Naive B cell (primary cell): ENCODE measurements around the gene MYPOP. TPM values are rescaled to one million over a fixed set of nuclear protein-coding genes. Genes with fewer than 3 reads are reported as not detected.

ENCODE experiments used
- ATAC-seq, 2 donors: fragments of 150-1000 bp; cut with Tn5 transposase; 2 replicates each; pipeline ENCODE4 v1.10.0; 2021; ENCODE audit warnings: low read depth in 2 of 2, mild to moderate bottlenecking in 2 of 2, moderate library complexity in 2 of 2
- DNase-seq: peaks from one replicate; pipeline ENCODE4 v3.0.0; 2022
- H3K27ac Mint-ChIP-seq, 6 donors: one replicate each; pipeline ENCODE4 v1.8.0; 2020 to 2022; ENCODE audit warnings: mild to moderate bottlenecking in 6 of 6, mixed read lengths in 6 of 6, moderate library complexity in 5 of 6, inconsistent platforms in 2 of 6
- H3K27me3 Mint-ChIP-seq, 3 donors: one replicate each; pipeline ENCODE4 v1.8.0; 2021 to 2022; ENCODE audit warnings: mixed read lengths in 3 of 3, mild to moderate bottlenecking in 1 of 3
- H3K36me3 Mint-ChIP-seq, 2 donors: one replicate each; pipeline ENCODE4 v1.8.0; 2020 to 2022; ENCODE audit warnings: mixed read lengths in 2 of 2, inconsistent platforms in 1 of 2, mild to moderate bottlenecking in 1 of 2
- H3K4me1 Mint-ChIP-seq, 3 donors: one replicate each; pipeline ENCODE4 v1.8.0; 2020 to 2022; ENCODE audit warnings: mixed read lengths in 3 of 3, inconsistent platforms in 1 of 3, mild to moderate bottlenecking in 1 of 3, moderate library complexity in 1 of 3
- H3K4me3 Mint-ChIP-seq, 8 donors: one replicate each; pipeline ENCODE4 v1.8.0; 2020 to 2022; ENCODE audit warnings: mild to moderate bottlenecking in 8 of 8, mixed read lengths in 8 of 8, moderate library complexity in 8 of 8, inconsistent platforms in 2 of 8
- H3K9me3 Mint-ChIP-seq, 7 donors: one replicate each; pipeline ENCODE4 v1.8.0; 2020 to 2022; ENCODE audit warnings: mixed read lengths in 7 of 7, mild to moderate bottlenecking in 5 of 7, inconsistent platforms in 2 of 7, moderate library complexity in 1 of 7
- polyA plus RNA-seq, 6 donors: library from polyadenylated mRNA; unstranded; fragments of 300-500 nt; fragmentation: Illumina TruSeq; gene quantifications; one replicate each; pipeline ENCODE4 v1.2.3, GENCODE V29; 2021; ENCODE audit warnings: low read depth in 6 of 6

Gene MYPOP
- polyA plus RNA-seq, 6 donors from 2014 or later = 0.15 to 0.30 (median 0.28) TPM; not detected in 2

DNA sequence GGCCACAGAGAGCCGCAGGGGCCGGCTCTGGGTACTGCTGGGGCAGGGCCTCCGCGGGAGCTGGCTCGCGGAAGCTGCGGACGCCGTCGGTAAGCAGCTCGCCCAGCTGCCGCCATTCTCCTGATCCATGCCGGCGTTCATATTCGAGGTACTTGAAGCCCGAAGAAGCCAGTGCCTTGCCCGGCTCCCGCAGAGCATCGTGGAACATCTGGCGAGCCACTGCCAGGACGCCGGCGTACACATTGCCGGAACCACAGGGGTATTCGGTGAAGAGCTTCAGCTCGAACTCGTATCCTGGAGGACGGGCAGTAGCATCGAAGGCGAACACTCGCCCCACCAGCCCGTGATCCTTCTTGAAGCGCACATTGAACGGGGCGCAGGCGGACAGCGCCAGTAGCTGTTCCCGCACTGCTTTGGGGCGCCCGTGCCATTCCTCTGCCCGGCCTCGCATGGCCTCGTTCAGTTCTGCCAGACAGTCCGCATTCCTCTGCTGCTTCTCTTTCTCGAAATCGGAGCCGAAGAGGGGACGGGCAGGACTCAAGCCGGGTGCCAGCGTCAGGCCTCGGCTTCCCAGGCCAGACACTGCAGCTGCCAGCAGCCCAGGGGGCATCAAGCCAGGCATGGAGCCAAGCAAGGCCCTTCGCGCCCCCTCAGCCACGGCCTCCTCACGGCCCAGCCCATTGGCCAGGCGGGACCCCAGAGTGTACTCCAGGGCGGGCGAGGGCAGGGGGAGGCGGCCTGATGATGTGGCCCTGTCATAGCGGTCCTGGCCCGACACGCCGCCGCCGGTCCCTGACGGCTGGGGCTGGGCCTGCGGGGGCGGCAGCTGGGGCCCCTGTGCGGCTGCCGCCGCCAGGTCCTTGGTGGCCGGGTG, 17.5 kb downstream of the MYPOP start:
- H3K36me3 Mint-ChIP-seq = peaks cover 0 to 7% of the 10 kb centered on the region in 2 donors
- H3K4me3 Mint-ChIP-seq = peak overlapping the region; percentile 48 to 96 (median 54)
- peaks cover 0 to 11% (median 3%) of the 10 kb centered on the region in 3 donors for H3K27me3 Mint-ChIP-seq
- H3K9me3 Mint-ChIP-seq = no peaks in the 10 kb centered on the region
- no peak for DNase-seq
- no peak for ATAC-seq
- peaks cover 18 to 33% (median 22%) of the 10 kb centered on the region in 3 donors for H3K4me1 Mint-ChIP-seq
- H3K27ac Mint-ChIP-seq = peak overlapping the region in 2 of 6 donors; percentile 49 to 60

DNA sequence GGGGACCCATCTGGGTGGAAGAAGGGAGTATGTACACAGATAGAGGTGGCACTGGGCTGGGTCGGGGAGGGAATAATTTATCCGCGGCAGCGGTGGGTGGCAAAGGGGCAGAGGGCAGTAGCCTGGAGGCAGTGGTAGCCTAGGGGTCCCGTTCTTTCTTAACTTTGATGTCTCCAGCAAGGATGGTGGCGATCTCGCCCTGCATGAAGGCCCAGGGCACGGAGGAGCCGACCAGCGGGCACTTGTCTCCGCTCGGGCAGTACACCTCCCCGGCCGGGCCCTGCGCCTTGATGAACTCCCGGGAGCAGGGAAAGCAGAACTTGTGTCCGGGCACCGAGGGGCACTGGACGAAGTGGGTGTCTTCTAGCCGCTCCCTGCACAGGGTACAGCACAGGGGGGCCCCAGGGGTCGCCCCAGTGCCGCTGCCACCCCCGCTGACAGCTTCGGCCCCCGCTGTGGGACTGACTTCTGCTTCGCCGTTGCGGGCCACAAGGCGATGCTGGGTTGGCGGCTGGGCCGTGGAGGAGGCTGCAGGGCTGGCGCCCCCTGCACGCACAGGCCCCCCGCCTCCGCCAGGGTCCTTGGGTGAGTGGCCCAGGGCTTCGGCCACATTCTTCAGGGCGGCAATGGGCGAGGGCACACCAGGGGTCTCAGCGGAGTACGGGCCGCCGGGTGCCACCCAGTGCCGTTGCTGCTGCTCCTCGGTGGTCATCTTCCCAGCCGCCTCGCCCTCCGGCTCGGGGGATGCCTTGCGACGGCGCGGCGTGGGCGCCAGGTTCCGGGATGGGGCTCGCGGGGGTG, 18.3 kb downstream of the MYPOP start:
- peaks cover 0 to 7% of the 10 kb centered on the region in 2 donors for H3K36me3 Mint-ChIP-seq
- peak overlapping the region in 7 of 8 donors; percentile 29 to 88 (median 82) for H3K4me3 Mint-ChIP-seq
- ATAC-seq (no peak), DNase-seq (no peak)
- peaks cover 18 to 33% (median 22%) of the 10 kb centered on the region in 3 donors for H3K4me1 Mint-ChIP-seq
- no peak overlapping the region for H3K27ac Mint-ChIP-seq
- H3K9me3 Mint-ChIP-seq = no peaks in the 10 kb centered on the region
- peaks cover under 1 to 15% (median 3%) of the 10 kb centered on the region in 3 donors for H3K27me3 Mint-ChIP-seq

DNA sequence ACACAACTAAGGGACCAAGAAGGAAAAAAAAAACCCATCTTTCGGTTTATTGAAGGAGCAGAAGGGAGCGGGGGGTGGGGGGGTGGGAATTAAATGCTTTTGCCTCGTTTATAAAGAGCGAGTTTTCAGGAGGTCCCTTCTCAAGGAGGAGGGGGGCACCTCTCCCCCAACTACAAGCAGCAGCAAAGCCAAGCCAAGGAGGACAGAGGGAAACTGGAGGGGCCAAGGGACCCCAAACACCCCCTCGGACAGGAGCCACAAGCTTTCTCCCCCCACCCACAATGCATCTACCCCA, 18.9 kb downstream of the MYPOP start:
- DNase-seq (no peak), ATAC-seq (no peak)
- peaks cover 18 to 33% (median 22%) of the 10 kb centered on the region in 3 donors for H3K4me1 Mint-ChIP-seq
- peaks cover 0 to 7% of the 10 kb centered on the region in 2 donors for H3K36me3 Mint-ChIP-seq
- H3K27me3 Mint-ChIP-seq = peaks cover 6 to 21% (median 7%) of the 10 kb centered on the region in 3 donors
- H3K4me3 Mint-ChIP-seq = peak overlapping the region; percentile 70 to 88 (median 84)
- H3K27ac Mint-ChIP-seq = peak overlapping the region in 3 of 6 donors; percentile 33 to 96 (median 85)
- peaks cover 0 to 2% (median 0%) of the 10 kb centered on the region in 7 donors for H3K9me3 Mint-ChIP-seq

DNA sequence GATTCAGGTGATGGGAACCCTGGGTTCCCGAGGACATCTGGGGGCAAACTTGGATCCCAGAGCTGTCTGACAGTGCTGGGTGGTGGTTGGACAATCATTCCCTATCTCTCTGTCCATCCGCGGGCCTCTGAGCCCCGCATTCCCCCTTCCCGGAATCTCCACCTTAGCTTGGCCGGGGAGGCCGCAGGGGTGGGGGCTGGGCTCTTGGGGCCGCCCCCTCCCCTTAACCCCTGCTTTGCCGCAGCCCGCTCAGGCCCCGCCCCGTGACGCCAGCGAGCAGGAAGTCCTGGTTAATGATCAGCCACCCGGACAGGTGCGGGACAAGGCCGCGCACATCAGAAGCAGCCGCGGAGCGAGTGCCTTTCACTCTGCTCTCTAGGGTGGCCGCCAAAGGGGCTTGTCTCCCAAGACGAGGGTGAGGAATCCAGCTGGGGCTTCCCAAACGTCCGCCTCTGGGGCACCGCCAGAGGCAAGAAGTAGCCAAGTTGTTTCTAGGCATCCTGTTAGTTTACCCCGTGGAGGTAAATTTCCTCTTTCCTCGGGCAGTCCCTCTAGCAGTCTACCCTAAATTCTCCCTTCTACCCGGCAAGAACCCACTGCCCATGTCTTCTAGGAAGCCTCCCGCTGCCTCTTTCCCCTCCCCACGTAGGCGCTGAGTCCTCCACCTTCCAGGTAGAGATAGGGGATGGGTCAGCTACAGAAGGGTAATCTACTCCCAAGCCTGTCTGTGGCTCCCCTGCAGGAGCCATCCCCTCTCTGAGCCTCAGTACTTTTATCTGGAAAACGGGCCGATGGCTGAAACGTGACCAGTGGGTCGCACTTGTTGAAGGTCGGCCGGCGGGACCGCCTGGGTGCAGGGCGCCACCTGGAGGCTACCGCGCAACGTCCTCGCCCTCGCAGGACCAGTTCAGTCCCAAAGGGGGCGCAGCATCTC, 19.5 kb downstream of the MYPOP start:
- peaks cover 12 to 27% (median 12%) of the 10 kb centered on the region in 3 donors for H3K27me3 Mint-ChIP-seq

DNA sequence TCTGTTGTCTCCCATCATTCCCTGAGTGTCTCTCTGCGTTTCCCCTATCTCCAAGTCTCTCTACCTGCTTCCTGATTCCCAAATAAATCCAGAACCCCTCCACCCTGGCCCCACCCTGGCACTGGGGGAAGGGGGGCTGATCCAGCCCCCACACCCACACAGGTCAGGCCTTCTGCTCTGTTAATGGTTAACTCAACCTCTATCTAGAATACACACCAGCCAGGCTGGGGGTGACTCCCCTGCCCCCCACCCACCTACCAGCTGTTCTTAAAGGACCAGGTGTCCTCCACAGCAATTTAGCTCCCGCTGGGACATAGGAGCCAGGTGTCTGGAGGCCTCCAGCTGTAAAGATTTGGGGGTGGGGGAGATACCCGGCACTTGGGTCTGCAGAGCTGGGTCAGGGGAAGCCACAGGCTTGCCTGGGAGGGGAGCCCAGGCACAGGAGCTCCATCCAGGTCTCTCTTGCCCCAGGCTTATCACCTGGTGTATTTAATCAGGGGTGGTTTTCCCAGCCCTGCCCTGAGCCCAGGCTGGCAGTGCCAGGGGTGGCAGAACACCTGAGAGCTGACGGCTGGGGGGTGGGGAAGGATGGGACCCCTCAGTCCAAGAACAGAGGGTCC, 20.4 kb downstream of the MYPOP start:
- no peak for DNase-seq
- H3K27ac Mint-ChIP-seq = peak overlapping the region in 1 of 6 donors; percentile 79
- peaks cover 0 to 7% of the 10 kb centered on the region in 2 donors for H3K36me3 Mint-ChIP-seq
- peaks cover 15 to 36% (median 21%) of the 10 kb centered on the region in 3 donors for H3K27me3 Mint-ChIP-seq
- ATAC-seq = no peak
- H3K4me3 Mint-ChIP-seq = peak overlapping the region in 2 of 8 donors; percentile 37 to 40
- peaks cover 22 to 39% (median 22%) of the 10 kb centered on the region in 3 donors for H3K4me1 Mint-ChIP-seq
- peaks cover 0 to 2% (median 0%) of the 10 kb centered on the region in 7 donors for H3K9me3 Mint-ChIP-seq

More for the DNA sequence above, 19.5 kb downstream of the MYPOP start:
- ATAC-seq = peak; percentile 14 to 18
- peaks cover 0 to 2% (median 0%) of the 10 kb centered on the region in 7 donors for H3K9me3 Mint-ChIP-seq
- peaks cover 19 to 35% (median 22%) of the 10 kb centered on the region in 3 donors for H3K4me1 Mint-ChIP-seq
- DNase-seq = peak; percentile 75
- H3K27ac Mint-ChIP-seq = peak overlapping the region in 3 of 6 donors; percentile 33 to 96 (median 85)
- H3K4me3 Mint-ChIP-seq = peak overlapping the region; percentile 70 to 88 (median 84)
- peaks cover 0 to 7% of the 10 kb centered on the region in 2 donors for H3K36me3 Mint-ChIP-seq

DNA sequence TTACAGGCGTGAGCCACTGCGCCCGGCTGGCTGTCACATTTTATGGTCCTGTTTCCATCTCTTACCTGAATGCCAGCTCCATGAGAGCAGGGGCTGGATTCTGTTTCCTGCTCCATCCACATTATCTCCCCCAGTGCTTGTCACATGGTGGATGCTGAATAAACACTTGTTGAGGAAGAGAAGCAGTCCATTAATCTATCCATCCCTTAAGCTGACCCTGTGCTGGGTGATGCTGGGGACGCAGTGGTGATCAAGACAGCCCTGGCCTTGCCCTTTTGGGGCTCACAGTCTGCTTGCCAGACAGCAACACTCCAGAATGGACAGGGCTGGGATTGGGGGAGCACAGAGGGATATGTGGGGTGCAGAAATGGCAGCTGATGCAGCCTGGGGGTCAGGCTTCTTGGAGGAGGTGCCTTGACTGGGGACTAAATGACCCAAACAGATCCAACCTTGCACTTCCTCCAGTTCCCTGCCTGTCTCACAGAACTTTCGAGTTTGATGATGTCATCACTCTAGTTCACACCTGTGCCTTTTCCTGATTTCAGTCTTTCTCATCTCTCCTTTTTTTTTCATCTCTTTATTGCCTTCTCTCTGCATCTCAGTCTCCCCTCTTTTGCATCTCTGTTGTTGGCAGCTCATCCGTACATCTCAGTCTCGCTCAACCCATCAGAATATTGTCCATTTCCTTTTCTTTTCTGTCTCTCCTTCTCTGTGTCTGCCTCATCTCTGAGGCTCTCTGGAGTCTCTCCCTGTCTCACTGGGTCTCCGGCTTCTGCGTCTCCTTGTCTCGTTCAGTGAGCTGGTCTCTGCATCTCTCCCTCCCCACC, 21.1 kb downstream of the MYPOP start:
- no peak for DNase-seq
- Mint-ChIP-seq H3K4me1 (peaks cover 19 to 33% (median 24%) of the 10 kb centered on the region in 3 donors), H3K9me3 (peaks cover 0 to 2% (median 0%) of the 10 kb centered on the region in 7 donors), H3K36me3 (peaks cover 0 to 7% of the 10 kb centered on the region in 2 donors), H3K27ac (peak overlapping the region in 1 of 6 donors; percentile 79), H3K27me3 (peaks cover 18 to 41% (median 25%) of the 10 kb centered on the region in 3 donors), H3K4me3 (peak overlapping the region in 2 of 8 donors; percentile 37 to 40)
- ATAC-seq = no peak

DNA sequence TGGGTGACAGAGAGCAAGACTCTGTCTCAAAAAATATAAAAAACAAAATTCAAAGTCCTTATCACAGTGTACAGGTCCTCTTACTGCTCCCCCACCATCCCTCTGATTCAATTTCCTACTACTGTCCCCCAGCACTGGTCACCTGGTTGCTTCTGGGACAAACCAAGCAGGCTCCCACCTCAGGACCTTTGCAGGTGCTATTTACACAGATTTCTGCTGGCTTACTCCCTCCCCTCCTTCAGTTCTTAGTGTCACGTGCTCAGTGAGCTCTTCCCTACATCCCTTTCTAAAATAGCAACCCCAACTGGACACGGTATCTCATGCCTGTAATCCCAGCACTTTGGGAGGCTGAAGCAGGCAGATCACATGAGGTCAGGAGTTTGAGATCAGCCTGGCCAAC, 22.4 kb downstream of the MYPOP start:
- Mint-ChIP-seq H3K27ac (peak overlapping the region in 1 of 6 donors; percentile 13), H3K27me3 (peaks cover 28 to 54% (median 38%) of the 10 kb centered on the region in 3 donors), H3K36me3 (peaks cover 0 to 7% of the 10 kb centered on the region in 2 donors), H3K4me1 (peaks cover 18 to 32% (median 23%) of the 10 kb centered on the region in 3 donors), H3K4me3 (peak overlapping the region in 1 of 8 donors; percentile 63), H3K9me3 (peaks cover 0 to 2% (median 0%) of the 10 kb centered on the region in 7 donors)
- no peak for ATAC-seq
- no peak for DNase-seq

DNA sequence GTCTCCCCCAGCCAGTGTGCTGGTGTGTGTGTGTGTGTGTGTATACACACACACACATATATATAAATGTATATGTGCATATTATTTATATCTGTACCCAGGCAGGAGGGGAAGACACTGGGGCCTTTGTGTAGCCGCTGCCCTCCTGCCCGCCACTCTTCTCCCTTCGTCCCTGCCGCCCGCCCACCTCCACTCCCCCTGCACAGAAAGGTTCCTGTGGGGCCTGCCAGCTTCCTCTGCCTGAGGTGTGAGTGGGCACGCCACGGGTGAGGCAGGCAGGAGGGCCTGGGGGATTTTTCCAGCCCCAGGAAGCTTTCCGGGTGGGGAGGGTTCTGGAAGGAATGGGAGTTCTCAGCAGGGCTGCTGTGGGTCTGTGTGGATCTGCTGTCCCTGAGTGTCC, 23.4 kb downstream of the MYPOP start:
- Mint-ChIP-seq H3K4me1 (peaks cover 18 to 28% (median 23%) of the 10 kb centered on the region in 3 donors), H3K36me3 (peaks cover 0 to 7% of the 10 kb centered on the region in 2 donors), H3K4me3 (no peak overlapping the region), H3K9me3 (peaks cover 0 to 2% (median 0%) of the 10 kb centered on the region in 7 donors), H3K27ac (no peak overlapping the region), H3K27me3 (peaks cover 32 to 63% (median 47%) of the 10 kb centered on the region in 3 donors)
- ATAC-seq (no peak), DNase-seq (no peak)

DNA sequence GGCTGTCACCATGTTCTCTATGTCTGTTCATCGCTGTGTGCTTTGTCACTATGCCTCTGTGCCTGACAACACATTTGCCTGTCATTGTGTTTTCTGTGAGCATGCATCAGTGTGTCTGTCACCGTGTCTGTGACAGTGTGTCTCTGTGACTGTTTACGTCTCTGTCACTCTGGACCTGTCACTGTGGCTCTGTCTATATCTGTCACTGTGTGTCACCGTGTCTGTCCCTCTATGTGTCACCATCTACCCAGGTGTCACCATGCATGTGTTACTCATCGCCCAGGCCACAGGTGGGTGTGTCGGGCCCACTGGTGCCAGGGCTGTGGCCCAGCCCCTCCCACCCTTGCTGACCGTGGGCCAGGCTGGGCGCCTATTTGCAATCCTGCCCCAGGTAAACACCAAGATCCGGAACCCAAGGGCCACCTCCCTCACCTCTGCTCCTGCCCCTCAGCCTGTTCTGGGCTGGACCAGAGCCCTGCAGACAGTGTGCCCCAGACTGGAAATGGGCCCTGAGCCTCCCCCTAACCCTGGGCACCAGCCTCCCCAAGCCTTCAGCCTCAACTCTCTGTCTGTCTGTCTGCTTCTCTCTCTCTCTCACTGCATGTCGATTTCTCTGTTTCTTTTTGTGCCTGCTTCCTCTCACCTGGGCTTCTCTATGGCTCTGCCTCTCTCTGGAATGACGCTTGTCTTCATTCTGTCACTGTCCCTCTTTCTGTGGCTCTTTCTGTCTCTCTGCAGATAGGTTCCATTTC, 24.2 kb downstream of the MYPOP start:
- no peak for ATAC-seq
- peaks cover 0 to 2% of the 10 kb centered on the region in 2 donors for H3K36me3 Mint-ChIP-seq
- peak overlapping the region in 3 of 8 donors; percentile 10 to 40 (median 16) for H3K4me3 Mint-ChIP-seq
- peaks cover 36 to 68% (median 56%) of the 10 kb centered on the region in 3 donors for H3K27me3 Mint-ChIP-seq
- H3K4me1 Mint-ChIP-seq = peaks cover 11 to 26% (median 18%) of the 10 kb centered on the region in 3 donors
- peaks cover 0 to 2% (median 0%) of the 10 kb centered on the region in 7 donors for H3K9me3 Mint-ChIP-seq
- no peak overlapping the region for H3K27ac Mint-ChIP-seq
- no peak for DNase-seq

DNA sequence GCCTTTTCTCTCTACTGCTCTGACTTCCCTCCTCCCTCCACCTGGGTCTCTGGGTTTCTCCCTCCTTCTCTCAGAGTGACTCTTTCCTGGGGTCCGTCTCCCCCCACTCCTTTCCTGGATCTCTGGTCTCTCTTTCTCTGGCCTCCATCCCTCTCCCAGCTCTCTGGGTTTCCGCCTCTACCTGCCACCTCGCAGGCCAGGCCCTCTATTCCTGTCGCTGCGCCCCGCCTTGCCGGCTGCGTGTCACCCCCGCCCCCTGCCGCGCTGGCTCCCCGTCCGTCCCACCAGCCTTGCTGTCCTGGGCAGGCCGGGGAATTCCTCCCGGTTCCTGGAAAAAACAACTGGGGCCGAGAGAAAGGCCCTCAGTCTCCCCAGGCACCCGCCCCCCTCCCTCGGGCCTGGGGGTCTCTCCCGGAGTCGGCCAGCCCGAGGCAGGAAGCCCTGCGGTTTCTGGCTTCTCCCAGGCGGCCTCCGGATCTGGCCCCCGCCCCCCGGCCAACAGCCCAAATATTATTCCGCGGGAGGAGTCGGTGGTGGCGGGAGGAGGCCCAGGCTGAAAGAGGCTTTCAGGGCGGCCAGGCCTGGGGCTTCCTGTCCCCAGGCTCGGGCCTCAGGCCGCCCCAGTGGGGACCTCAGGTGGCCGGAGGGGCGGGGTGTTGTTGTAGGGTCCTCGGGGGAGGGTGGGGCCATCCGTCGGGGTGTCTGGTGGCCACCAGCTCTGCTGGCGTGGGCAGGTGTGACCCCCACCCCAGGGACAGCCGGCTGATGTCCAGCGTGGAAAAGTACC, 25.8 kb downstream of the MYPOP start:
- DNase-seq (no peak), ATAC-seq (peak; percentile 23 to 46)
- Mint-ChIP-seq H3K27me3 (peaks cover 33 to 73% (median 60%) of the 10 kb centered on the region in 3 donors), H3K4me1 (peaks cover 8 to 17% (median 12%) of the 10 kb centered on the region in 3 donors), H3K9me3 (peaks cover 0 to 2% (median 0%) of the 10 kb centered on the region in 7 donors), H3K36me3 (no peaks in the 10 kb centered on the region), H3K4me3 (peak overlapping the region in 6 of 8 donors; percentile 0 to 74 (median 10)), H3K27ac (peak overlapping the region in 1 of 6 donors; percentile 47)
